COLO668 (cell line): ENCODE results near the gene SIK1.
"Not testable (repeated sequence)": the region's sequence is repeated elsewhere in the genome, so short reads cannot be mapped to it uniquely, and the experiment has no call there.

ENCODE experiments used
- DNase-seq: peaks from one replicate; lab custom pipeline; 2025; ENCODE audit not compliant: unreplicated experiment; lab: John Stamatoyannopoulos, UW

SIK1 gene

GRCh38 chr21:43426404-43427241 lies at the start of gene SIK1:
Gene SIK1 (minus strand): TSS chr21:43427131. CDS start chr21:43426178, 953 bp downstream.
- not testable (repeated sequence) for DNase-seq

DNA sequence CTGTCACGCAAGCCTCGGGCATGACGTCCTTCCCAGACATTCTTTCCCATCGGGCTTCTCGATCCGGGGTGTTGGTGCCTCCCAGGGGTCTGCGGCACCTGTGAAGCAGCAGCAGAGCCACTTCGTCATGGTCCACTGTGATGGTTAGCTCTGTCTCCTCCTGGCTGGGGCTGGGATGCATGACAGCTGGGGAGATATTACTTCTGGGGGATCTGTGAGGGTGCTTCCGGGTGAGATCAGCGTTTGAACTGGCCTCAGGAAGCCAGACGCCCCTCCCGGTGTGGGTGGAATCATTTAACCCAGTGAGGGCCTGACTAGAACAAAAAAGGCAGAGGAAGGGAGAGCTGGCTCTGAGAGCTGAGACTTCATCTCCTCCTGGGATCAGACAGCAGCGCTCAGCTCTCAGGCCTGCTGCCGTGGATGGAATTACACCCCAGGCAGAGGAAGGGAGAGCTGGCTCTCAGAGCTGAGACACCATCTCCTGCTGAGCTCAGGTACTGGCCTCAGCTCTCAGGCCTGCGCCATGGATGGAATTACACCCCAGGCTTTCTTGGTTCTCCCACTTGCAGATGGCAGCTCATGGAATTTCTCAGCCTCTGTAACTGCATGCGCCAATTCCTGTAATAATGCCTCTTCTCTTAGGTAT lies 44.8 kb upstream of the SIK1 start:
- not testable (repeated sequence) for DNase-seq

DNA sequence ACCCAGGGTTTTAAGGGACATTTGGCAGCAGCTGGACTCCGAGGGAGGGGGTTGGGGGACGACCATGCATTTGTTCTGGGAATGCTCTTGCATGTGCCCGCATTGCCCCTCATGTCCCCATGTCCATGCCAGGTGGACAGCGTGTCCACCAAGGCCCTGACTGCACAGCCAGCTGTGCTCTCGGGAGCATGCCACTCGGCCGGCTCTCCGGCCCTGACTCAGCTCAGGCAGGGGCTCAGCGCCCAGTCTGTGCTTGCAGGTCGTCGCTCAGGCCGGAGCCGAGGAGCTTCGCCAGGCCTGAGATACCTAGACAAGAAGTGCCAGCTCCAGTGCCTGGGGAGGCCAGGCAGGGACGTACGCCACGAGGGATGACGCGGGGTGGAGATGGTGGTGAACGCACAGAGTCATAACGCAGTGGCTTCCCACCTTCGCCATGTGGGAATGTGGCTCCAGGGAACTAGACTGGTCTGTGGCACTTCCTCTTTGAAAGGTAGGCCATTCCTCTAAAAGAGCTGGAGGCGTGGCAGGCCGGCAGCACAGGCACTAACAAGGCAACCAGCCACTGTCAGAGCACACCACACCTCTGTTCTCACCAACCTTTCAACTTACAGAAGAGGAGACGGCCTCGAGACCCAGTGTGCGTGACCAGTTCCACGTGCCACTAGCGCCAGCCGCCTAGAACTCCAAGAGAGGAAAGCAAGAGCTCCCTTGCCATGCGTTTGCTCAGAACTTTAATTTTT lies 43.0 kb upstream of the SIK1 start:
- DNase-seq = not testable (repeated sequence)

DNA sequence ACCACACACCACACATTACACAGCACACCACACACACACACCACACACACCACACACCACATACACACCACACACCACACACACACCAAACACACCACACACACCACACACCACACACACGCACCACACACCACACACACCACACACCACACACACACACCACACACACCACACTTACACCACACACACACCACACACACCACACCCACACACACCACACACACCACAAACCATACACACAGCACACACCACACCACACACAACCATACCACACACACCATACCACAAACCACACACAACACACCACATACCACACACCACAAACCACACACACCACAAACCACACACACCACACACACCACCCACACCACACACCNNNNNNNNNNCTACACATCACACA lies 40.9 kb upstream of the SIK1 start:
- no peak for DNase-seq

DNA sequence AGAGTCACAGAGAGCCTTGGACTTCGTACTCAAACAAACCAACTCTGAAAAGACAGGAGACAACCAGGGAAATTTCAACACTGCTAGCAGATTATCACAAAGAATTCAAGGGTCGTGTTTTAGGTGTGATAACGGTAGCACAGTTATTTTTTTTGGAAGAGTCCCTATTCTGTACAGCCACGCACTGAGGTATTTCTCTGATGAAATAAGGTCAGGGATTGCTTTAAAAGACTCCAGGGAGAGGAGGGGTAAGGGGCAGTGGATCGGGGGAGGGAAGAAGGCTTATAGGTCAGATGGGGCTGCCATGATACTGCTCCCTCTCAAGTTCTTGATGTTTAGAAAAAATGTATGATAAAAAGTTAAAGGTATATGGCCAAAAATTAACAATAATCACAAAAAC lies 38.2 kb upstream of the SIK1 start:
- DNase-seq = not testable (repeated sequence)

DNA sequence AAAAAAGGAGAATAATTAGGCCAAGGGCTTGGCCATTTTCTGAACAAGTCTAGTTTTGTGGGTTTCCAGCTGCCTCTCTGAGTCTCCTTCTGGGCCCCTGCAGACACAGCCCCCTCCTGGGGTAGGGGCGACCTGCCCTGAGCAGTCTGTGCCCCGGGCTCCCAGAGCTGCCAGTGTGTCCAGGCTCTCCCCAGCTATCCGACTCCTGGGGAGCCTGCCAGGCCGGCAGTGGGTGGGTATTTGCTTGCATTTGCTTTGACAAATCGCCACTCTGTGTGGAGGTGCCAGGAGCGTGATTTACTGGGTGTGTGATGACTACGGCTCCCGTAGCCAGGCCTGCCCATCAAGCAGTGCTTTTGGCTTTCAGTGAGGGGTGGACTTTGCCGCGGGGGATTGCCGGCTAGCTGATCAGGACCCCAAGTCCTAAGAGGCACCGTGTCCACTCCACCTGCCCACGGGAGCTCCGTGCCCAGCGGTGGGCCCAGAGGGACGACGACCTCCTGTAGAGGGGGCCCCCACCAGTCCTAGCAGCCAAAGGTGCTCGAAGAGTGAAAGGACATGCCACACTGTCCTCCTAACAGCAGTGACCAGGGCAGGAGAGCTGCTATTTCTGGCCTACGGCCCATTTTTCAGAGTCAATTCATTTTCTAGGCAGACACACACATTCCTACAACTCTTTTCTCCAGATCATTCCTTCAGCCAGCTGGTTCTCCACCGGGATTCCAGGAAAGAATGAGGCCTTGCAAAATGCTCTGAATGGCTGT lies 36.7 kb upstream of the SIK1 start:
- not testable (repeated sequence) for DNase-seq

GRCh38 chr21:43462932-43463331 lies 36.0 kb upstream of the SIK1 start:
- not testable (repeated sequence) for DNase-seq

DNA sequence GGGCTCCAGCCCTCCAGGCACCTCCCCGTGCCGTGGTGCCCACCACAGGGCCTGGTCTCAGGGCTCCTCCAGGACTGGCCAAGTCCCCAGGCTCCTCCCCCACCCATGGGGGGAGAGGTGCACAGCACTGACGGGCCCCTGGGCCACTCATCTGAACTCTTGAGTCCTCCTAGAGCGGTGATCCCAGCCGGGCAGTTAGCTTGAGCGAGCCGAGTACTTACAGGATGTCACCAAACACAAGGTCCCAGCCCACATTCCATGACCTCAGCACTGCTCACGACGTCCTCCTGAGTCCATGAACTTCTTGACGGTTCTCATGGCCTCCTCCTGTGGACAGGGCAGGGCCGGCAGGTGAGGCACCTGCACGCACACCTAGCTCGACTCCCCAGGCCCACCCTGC lies 33.5 kb upstream of the SIK1 start:
- DNase-seq = not testable (repeated sequence)

GRCh38 chr21:43458995-43459394 lies 32.1 kb upstream of the SIK1 start:
- DNase-seq = not testable (repeated sequence)

GRCh38 chr21:43456616-43457314 lies 29.8 kb upstream of the SIK1 start:
- not testable (repeated sequence) for DNase-seq

DNA sequence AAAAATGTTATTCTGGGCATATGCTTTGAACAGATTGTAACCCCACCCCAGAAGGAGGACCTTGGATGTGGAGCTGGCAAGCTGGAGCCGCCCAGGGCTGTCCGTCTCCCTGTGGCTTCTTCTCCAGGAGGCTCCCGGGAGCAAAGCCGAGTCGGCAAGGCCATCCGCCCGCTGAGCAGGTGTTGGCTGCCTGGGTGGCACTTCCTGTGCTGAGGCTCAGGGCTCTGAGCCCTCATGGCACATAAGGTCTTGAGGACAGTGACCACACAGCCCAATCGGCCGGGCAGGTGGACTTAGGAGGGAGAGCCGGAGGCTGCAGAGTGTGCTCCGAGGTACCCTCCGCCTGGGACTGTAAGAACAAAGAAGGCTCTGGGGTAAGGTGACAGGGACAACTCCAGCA lies 28.8 kb upstream of the SIK1 start:
- DNase-seq = not testable (repeated sequence)

GRCh38 chr21:43454176-43454575 lies 27.2 kb upstream of the SIK1 start:
- not testable (repeated sequence) for DNase-seq

- not testable (repeated sequence) for DNase-seq
Measured at GRCh38 chr21:43451850-43452249, 24.9 kb upstream of the SIK1 start.

GRCh38 chr21:43450287-43450686 lies 23.4 kb upstream of the SIK1 start:
- not testable (repeated sequence) for DNase-seq

DNA sequence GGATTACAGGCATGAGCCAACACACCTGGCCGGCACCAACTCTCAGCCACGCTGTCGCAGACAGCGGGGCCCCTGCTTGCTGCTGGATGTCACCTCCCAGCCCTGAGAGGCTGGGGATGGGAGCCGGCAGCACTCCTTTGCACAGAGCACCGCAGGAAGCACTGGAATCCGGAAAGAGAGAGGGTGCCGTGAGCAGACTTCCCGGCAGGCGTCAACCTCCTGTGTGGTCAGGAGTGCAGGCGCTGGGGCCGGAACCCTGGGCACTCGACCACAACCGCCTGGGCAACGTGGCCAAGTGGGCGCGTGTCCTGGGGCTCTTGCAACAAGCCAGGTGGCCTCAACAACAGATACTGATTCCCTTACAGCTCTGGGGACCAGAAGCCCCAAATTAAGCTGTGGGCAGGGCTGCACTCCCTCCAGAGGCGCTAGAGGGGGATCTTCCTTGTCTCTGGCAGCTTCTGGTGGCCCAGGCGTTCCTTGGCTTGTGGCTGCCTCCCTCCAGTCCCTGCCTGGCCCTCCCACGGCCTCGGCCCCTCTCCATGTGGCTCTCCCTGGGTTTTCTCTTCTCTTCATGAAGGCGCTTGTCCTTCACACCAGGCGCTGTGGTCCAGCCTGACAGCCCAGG lies 20.5 kb upstream of the SIK1 start:
- DNase-seq = not testable (repeated sequence)

- DNase-seq = not testable (repeated sequence)
Measured at GRCh38 chr21:43446277-43446932, 19.5 kb upstream of the SIK1 start.

- DNase-seq = not testable (repeated sequence)
Measured at GRCh38 chr21:43444524-43444923, 17.6 kb upstream of the SIK1 start.

- DNase-seq = not testable (repeated sequence)
Measured at GRCh38 chr21:43442571-43442970, 15.6 kb upstream of the SIK1 start.
